Tibial nerve (tissue), 4 donors: ENCODE measurements around the gene ATRX. TPM values are rescaled to one million over a fixed set of nuclear protein-coding genes. Genes with fewer than 3 reads are reported as not detected.

Source experiments
- DNase-seq, 2 donors: peaks; one replicate each; pipeline ENCODE4 v3.0.0-alpha.2; 2019; ENCODE audit warnings: low spot score in 2 of 2
- H3K27ac ChIP-seq, 4 donors: fragments of 200-600 bp; sonication (generic) in 3 of 4; one replicate each; pipeline ENCODE4 v1.5.1; 2017 to 2019; ENCODE audit warnings: mild to moderate bottlenecking in 1 of 4
- H3K27me3 ChIP-seq, 2 donors: fragments of 200-600 bp; sonication (generic) in 1 of 2; one replicate each; pipeline versions ENCODE4 v1.5.1 to v1.6.0; 2017 to 2019
- H3K36me3 ChIP-seq, 3 donors: fragments of 200-600 bp; sonication (generic); one replicate each; pipeline ENCODE4 v1.5.1; 2018 to 2019
- H3K4me1 ChIP-seq, 4 donors: fragments of 200-600 bp; sonication (generic) in 3 of 4; one replicate each; pipeline ENCODE4 v1.5.1; 2017 to 2019
- H3K4me3 ChIP-seq, 4 donors: fragments of 200-600 bp; sonication (generic) in 3 of 4; one replicate each; pipeline ENCODE4 v1.5.1; 2017 to 2019; ENCODE audit warnings: mild to moderate bottlenecking in 1 of 4, moderate library complexity in 1 of 4
- H3K9me3 ChIP-seq, 4 donors: fragments of 200-600 bp; sonication (generic) in 3 of 4; one replicate each; pipeline ENCODE4 v1.5.1; 2017 to 2019
- CTCF ChIP-seq, 5 experiments: fragments of 200-600 bp in 3 of 5; fragments of 450-650 bp in 2 of 5; sonication (generic) in 3 of 5; IDR thresholded peaks; one replicate each; pipeline ENCODE4 v1.5.1; 2016 to 2019; ENCODE audit warnings: antibody characterized with exemption in 5 of 5, mild to moderate bottlenecking in 3 of 5, moderate library complexity in 2 of 5
- EP300 ChIP-seq, 2 donors: sonication (generic); formaldehyde crosslinking; IDR thresholded peaks; one replicate each; pipeline ENCODE4 v1.6.1; 2017; ENCODE audit warnings: antibody characterized with exemption in 2 of 2, mild to moderate bottlenecking in 1 of 2
- POLR2A ChIP-seq, 2 donors: fragments of 450-650 bp; IDR thresholded peaks; one replicate each; pipeline ENCODE4 v1.6.1; 2017; ENCODE audit warnings: antibody characterized with exemption in 2 of 2, mild to moderate bottlenecking in 2 of 2, moderate library complexity in 2 of 2
- WGBS, 2 donors: methylation state at CpG; one replicate each; pipeline ENCODE4 v1.1.5; 2018; 5-methylcytosine and 5-hydroxymethylcytosine counted together
- total RNA-seq, 4 donors: library from RNA; depleted of rRNA; stranded (reverse); fragments of >200 nt; gene quantifications; one replicate each; pipeline ENCODE4 v1.1.0, GENCODE V29; 2016

ATRX gene
- total RNA-seq, 4 donors from 2014 or later = 78.1 to 96.4 (median 89.6) TPM

GRCh38 chrX:77639820-77640219, 146.2 kb downstream of the ATRX start:
- H3K36me3 ChIP-seq = peaks cover 0 to 14% (median 0%) of the 10 kb centered on the region in 3 donors
- no peak overlapping the region for H3K4me3 ChIP-seq
- peaks cover 0 to 2% of the 10 kb centered on the region in 2 donors for H3K27me3 ChIP-seq
- no peak overlapping the region for H3K27ac ChIP-seq
- WGBS, 2 donors = 82 to 83% methylated on average over 1 of the region's 1 CpG
- H3K9me3 ChIP-seq = no peaks in the 10 kb centered on the region
- H3K4me1 ChIP-seq = no peaks in the 10 kb centered on the region
- no peak for DNase-seq
- no peak for TF ChIP-seq POLR2A (IDR thresholded peaks at IDR 0.05)
- no peak for TF ChIP-seq CTCF (IDR thresholded peaks at IDR 0.05)
- TF ChIP-seq EP300 (IDR thresholded peaks at IDR 0.05) = no peak

GRCh38 chrX:77638397-77638796, 147.6 kb downstream of the ATRX start:
- TF ChIP-seq POLR2A (IDR thresholded peaks at IDR 0.05) = no peak
- no peak for DNase-seq
- Histone ChIP-seq H3K36me3 (peaks cover 0 to 14% (median 0%) of the 10 kb centered on the region in 3 donors), H3K27ac (no peak overlapping the region), H3K9me3 (no peaks in the 10 kb centered on the region), H3K4me3 (no peak overlapping the region), H3K27me3 (peaks cover 0 to 2% of the 10 kb centered on the region in 2 donors), H3K4me1 (no peaks in the 10 kb centered on the region)
- WGBS, 2 donors = 88 to 90% methylated on average over 8 of the region's 8 CpGs

- DNase-seq = no peak
- H3K36me3 ChIP-seq = peaks cover 0 to 14% (median 0%) of the 10 kb centered on the region in 3 donors
- no peak overlapping the region for H3K4me3 ChIP-seq
- H3K4me1 ChIP-seq = no peaks in the 10 kb centered on the region
- no peak for TF ChIP-seq CTCF (IDR thresholded peaks at IDR 0.05)
- no peak for TF ChIP-seq EP300 (IDR thresholded peaks at IDR 0.05)
- no peak for TF ChIP-seq POLR2A (IDR thresholded peaks at IDR 0.05)
- H3K27me3 ChIP-seq = peaks cover 0 to 2% of the 10 kb centered on the region in 2 donors
- no peak overlapping the region for H3K27ac ChIP-seq
- no peaks in the 10 kb centered on the region for H3K9me3 ChIP-seq
- WGBS, 2 donors = 78 to 93% methylated on average over 2 of the region's 2 CpGs
Measured at GRCh38 chrX:77635373-77635772, 150.6 kb downstream of the ATRX start.

- H3K9me3 ChIP-seq = no peaks in the 10 kb centered on the region
- TF ChIP-seq CTCF (IDR thresholded peaks at IDR 0.05) (no peak), POLR2A (IDR thresholded peaks at IDR 0.05) (no peak), EP300 (IDR thresholded peaks at IDR 0.05) (no peak)
- no peaks in the 10 kb centered on the region for H3K4me1 ChIP-seq
- no peak overlapping the region for H3K27ac ChIP-seq
- no peak overlapping the region for H3K4me3 ChIP-seq
- DNase-seq = no peak
- WGBS, 2 donors = 83 to 96% methylated on average over 1 of the region's 1 CpG
- H3K36me3 ChIP-seq = no peaks in the 10 kb centered on the region
- H3K27me3 ChIP-seq = no peaks in the 10 kb centered on the region
Measured at GRCh38 chrX:77628294-77629025, 157.6 kb downstream of the ATRX start.

GRCh38 chrX:77622672-77623071, 163.3 kb downstream of the ATRX start:
- H3K9me3 ChIP-seq = no peaks in the 10 kb centered on the region
- no peak for DNase-seq
- H3K27me3 ChIP-seq = no peaks in the 10 kb centered on the region
- H3K4me3 ChIP-seq = no peak overlapping the region
- WGBS, 2 donors = 45 to 82% methylated on average over 4 to 9 of the region's 9 CpGs
- H3K27ac ChIP-seq = no peak overlapping the region
- peaks cover 0 to 8% (median 0%) of the 10 kb centered on the region in 4 donors for H3K4me1 ChIP-seq
- TF ChIP-seq EP300 (IDR thresholded peaks at IDR 0.05) (no peak), POLR2A (IDR thresholded peaks at IDR 0.05) (no peak), CTCF (IDR thresholded peaks at IDR 0.05) (no peak)
- H3K36me3 ChIP-seq = no peaks in the 10 kb centered on the region
